OCI-LY3 (cell line): ENCODE measurements around the gene CRYBG3.

Experiments
- CTCF ChIP-seq: fragments of 200-600, 300-600 bp; sonication (generic); IDR thresholded peaks from 2 replicates; pipeline ENCODE4 v1.5.1; 2014; ENCODE audit warnings: antibody characterized with exemption, low read length, low read depth
- EZH2phosphoT487 ChIP-seq: fragments of 200-600 bp; shearing (Covaris generic); IDR thresholded peaks from 2 replicates; pipeline ENCODE4 v1.6.1; 2018; ENCODE audit warnings: antibody characterized with exemption, mixed run types, low read depth

- no peak for TF ChIP-seq CTCF
- no peak for TF ChIP-seq EZH2phosphoT487
These were observed 137.0 kb downstream of the CRYBG3 start for GRCh38 chr3:97958796-97959195.
